GM15510 (cell line): ENCODE results near the gene CEL.

Experiments used
- POLR2A ChIP-seq: IDR thresholded peaks from 3 replicates; pipeline ENCODE4 v1.6.1; 2011; ENCODE audit warnings: borderline replicate concordance; ENCODE audit not compliant: insufficient read length; ENCODE audit errors: extremely low read depth

The CEL gene

GRCh38 chr9:133043449-133044035 lies 18.2 kb upstream of the CEL start:
- no peak for TF ChIP-seq POLR2A

- no peak for TF ChIP-seq POLR2A
Observed at GRCh38 chr9:133044125-133044524, 17.7 kb upstream of the CEL start.

GRCh38 chr9:133044661-133045060 lies 17.1 kb upstream of the CEL start:
- TF ChIP-seq POLR2A: no peak

GRCh38 chr9:133045132-133045531 lies 16.6 kb upstream of the CEL start:
- TF ChIP-seq POLR2A: no peak

- no peak for TF ChIP-seq POLR2A
Observed at GRCh38 chr9:133046196-133046899, 15.4 kb upstream of the CEL start.

GRCh38 chr9:133046900-133047295 lies 14.9 kb upstream of the CEL start:
- no peak for TF ChIP-seq POLR2A

- no peak for TF ChIP-seq POLR2A
Observed at GRCh38 chr9:133048595-133048994, 13.2 kb upstream of the CEL start.

- no peak for TF ChIP-seq POLR2A
Observed at GRCh38 chr9:133049043-133049442, 12.7 kb upstream of the CEL start.

- TF ChIP-seq POLR2A: no peak
Observed at GRCh38 chr9:133050142-133050541, 11.6 kb upstream of the CEL start.

GRCh38 chr9:133050781-133051180 lies 11.0 kb upstream of the CEL start:
- TF ChIP-seq POLR2A: no peak

GRCh38 chr9:133051281-133051900 lies 10.4 kb upstream of the CEL start:
- no peak for TF ChIP-seq POLR2A

GRCh38 chr9:133051966-133052539 lies 9.7 kb upstream of the CEL start:
- TF ChIP-seq POLR2A: no peak

GRCh38 chr9:133054194-133054890 lies 7.4 kb upstream of the CEL start:
- no peak for TF ChIP-seq POLR2A

GRCh38 chr9:133054966-133055365 lies 6.8 kb upstream of the CEL start:
- no peak for TF ChIP-seq POLR2A

GRCh38 chr9:133055788-133056420 lies 5.9 kb upstream of the CEL start:
- TF ChIP-seq POLR2A: no peak
